Choroid plexus epithelial cell (primary cell): Measurements from ENCODE around the gene ATAD3A.
"Not testable (repeated sequence)": the region's sequence is repeated elsewhere in the genome, so short reads cannot be mapped to it uniquely, and the experiment has no call there.

Experiments
- DNase-seq: peaks from one replicate; pipeline ENCODE4 v3.0.0-alpha.2; 2010; ENCODE audit warnings: low read depth
- H3K4me3 ChIP-seq: 2 replicates; pipeline ENCODE4 v1.5.1; 2011; ENCODE audit warnings: low read depth, mild to moderate bottlenecking, control low read depth, low read length, moderate library complexity
- TF ChIP-seq, protein P1 (sequence below): conservative IDR thresholded peaks from 2 replicates; pipeline ENCODE4 v1.5.1; 2011; ENCODE audit warnings: low read depth, mild to moderate bottlenecking, control low read depth, inconsistent platforms, low read length, moderate library complexity

The ATAD3A gene

DNA sequence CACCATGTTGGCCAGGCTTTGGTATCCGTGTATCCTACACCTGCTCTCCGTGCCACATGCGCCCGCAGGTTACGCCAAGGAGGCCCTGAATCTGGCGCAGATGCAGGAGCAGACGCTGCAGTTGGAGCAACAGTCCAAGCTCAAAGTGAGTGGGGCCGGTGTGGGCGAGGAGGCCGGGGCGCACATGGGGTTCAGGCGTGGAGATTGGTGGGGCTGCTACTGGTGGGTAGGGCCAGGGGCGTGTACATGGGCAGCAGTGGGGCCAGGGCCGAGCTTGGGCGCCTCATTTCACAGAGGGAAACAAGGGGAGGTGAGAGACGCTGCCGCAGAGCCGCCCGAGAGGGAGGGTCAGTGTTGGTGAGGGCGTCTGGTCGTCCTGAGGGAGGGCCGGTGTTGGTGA, 34.8 kb upstream of the ATAD3A start:
- TF ChIP-seq, protein P1, sequence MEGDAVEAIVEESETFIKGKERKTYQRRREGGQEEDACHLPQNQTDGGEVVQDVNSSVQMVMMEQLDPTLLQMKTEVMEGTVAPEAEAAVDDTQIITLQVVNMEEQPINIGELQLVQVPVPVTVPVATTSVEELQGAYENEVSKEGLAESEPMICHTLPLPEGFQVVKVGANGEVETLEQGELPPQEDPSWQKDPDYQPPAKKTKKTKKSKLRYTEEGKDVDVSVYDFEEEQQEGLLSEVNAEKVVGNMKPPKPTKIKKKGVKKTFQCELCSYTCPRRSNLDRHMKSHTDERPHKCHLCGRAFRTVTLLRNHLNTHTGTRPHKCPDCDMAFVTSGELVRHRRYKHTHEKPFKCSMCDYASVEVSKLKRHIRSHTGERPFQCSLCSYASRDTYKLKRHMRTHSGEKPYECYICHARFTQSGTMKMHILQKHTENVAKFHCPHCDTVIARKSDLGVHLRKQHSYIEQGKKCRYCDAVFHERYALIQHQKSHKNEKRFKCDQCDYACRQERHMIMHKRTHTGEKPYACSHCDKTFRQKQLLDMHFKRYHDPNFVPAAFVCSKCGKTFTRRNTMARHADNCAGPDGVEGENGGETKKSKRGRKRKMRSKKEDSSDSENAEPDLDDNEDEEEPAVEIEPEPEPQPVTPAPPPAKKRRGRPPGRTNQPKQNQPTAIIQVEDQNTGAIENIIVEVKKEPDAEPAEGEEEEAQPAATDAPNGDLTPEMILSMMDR, result no peak
- H3K4me3 ChIP-seq, result no peak overlapping the region
- no peak for DNase-seq

DNA sequence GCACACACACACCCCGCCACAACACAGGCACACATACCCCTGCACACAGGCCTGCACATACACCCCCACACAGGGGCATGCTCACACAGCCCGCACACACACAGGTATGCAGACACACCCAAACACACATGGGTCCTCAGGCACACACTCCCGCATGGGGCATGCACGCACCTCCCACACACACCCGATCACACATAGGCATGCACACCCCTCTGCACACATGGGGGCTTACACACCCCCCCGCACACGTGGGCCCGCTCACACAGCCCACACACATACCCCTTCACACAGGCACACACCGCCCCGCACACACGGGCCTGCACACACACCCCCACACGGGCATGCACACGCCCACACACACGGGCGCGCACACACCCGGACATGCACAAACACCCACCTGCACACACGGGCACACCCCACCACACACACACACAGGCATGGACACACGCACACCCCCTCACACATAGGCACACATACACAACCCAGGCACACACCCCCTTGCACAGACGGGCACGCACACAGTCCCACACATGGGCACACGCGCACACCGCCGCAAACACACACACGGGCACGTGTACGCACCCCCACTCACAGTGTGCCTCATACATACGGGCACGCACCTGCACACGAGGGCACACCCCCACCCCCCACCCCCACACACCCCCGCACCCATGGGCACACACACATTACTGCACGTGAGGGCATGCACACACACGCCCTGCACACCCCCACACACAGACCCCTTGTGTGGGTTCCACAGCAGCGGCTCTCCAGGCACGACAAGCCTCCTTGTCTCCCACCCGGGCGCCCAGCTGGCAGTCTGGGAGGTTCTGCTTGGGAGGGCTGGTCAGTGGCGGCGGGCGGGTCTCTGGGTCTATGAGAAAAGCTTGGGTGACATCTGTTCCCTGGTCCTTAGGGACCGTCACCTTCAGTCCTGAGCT, 32.1 kb upstream of the ATAD3A start:
- no peak for DNase-seq
- H3K4me3 ChIP-seq, result no peak overlapping the region
- TF ChIP-seq, protein P1, result no peak

DNA sequence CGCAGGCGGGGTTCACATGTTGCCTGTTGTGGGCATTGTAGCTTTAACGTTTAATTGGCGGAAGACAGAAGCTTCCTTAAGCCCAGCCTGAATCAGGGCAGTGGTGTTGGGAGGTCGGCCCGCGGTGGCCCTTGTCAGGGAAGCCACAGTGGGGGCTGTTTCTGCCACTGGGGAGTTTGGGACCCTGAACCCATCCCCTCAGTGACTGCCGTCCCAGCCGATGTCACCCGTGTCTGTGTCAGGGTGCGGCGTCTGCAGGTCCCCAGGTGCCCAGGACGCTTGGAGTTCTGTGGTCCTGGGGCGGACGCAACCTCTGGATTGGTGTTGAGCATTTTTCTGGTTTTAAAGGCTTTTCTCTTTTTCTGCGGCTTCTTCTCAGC, 31.5 kb upstream of the ATAD3A start:
- not testable (repeated sequence) for H3K4me3 ChIP-seq, DNase-seq

DNA sequence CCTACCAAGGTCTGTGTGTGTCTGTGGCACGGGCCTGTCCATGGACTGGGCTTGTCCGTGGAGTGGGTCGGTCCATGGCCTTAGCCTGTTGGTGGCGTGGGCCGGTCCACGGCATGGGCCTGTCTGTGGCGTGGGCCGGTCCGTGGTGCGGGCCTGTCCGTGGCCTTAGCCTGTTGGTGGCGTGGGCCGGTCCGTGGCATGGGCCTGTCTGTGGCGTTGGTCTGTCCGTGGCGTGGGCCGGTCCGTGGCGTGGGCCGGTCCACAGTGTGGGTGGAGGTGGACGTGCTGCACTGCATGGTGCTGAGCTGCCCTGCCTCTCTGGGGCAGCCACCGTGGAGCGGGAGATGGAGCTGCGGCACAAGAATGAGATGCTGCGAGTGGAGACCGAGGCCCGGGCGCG, 30.2 kb upstream of the ATAD3A start:
- not testable (repeated sequence) for H3K4me3 ChIP-seq, DNase-seq

DNA sequence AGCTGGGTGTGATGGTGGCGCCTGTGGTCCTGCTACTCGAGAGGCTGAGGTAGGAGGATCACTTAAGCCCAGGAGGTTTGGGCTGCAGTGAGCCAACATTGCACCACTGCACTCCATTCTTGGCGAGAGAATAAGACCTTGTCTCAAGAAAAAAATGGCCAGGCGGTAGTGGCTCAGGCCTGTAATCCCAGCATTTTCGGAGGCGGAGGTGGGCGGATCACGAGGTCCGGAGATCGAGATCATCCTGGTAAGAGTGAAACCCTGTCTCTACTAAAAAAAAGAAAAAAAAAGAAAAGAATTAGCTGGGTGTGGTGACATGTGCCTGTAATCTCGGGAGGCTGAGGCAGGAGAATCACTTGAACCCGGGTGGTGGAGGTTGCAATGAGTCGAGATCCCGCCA, 29.1 kb upstream of the ATAD3A start:
- no peak for DNase-seq
- H3K4me3 ChIP-seq, result no peak overlapping the region
- TF ChIP-seq, protein P1, result no peak

DNA sequence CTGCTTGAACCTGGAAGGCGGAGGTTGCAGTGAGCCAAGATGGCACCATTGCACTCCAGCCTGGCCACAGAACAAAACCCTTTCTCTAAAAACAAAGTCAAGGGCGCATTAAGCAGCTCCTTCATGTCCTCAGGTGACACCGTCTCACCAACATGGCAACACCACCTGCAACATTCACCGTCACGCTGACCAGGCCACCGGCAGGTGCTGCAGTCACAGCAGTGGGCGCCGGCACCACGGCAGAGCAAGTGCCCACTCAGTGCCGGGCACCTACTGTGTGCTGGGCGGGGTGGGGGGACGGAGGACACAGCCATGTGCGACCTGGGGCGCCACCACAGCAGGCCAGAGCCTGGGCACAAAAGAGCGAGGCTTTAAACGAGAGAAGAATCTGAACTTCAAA, 28.2 kb upstream of the ATAD3A start:
- H3K4me3 ChIP-seq, result no peak overlapping the region
- TF ChIP-seq, protein P1, result no peak
- DNase-seq, result no peak

DNA sequence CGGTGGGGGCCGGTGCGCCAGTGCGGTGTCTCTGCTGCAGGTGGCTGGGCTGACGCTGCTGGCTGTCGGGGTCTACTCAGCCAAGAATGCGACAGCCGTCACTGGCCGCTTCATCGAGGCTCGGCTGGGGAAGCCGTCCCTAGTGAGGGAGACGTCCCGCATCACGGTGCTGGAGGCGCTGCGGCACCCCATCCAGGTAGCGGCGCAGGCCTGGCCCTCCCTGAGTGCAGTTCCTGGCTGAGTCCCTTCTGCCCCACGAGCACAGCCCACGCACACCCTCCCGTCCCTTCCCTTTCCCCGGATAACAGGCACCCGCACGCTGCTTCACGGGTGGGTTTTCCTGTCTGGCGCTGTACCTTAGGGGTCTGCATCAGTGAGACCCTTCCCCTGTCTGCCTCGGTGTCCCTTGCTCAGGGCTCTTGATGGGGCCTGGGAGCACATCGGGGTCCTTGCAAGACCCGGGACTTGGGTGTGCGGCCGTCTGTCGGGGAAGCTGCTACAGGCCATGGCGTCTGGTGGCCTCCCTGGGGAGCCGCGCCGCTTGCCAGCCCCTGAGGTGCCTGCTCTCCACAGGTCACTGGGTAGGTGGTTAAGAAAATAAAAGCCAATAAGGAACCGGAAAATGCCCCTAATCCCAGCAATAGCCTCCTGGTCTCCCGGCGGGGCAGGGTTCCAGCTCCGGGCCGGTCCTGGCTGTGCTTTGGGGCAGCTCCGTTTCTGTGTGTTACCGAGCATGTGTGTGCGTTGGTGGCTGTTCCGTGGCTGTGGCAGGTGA, 26.8 kb upstream of the ATAD3A start:
- H3K4me3 ChIP-seq, DNase-seq: not testable (repeated sequence)

DNA sequence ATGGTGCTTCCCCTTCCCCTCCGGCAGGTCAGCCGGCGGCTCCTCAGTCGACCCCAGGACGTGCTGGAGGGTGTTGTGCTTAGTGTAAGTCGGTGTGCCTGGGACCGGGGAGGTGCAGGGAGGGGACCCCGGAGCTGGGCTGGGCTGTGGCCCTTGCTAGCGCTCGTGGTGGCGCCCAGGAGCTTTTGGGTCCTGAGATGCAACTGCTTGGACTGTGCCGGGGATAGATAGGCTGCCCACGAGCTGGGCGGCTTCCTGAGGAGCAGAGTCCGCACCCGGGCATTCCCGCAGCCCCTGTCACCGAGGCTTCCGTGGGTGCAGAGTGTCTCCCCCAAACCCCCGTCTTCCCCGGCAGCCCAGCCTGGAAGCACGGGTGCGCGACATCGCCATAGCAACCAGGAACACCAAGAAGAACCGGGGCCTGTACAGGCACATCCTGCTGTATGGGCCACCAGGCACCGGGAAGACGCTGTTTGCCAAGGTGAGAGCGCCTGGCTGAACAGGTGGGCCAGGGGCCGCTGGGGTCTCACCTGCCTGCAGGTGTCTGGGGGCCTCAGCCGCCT, 26.1 kb upstream of the ATAD3A start:
- not testable (repeated sequence) for H3K4me3 ChIP-seq, DNase-seq

DNA sequence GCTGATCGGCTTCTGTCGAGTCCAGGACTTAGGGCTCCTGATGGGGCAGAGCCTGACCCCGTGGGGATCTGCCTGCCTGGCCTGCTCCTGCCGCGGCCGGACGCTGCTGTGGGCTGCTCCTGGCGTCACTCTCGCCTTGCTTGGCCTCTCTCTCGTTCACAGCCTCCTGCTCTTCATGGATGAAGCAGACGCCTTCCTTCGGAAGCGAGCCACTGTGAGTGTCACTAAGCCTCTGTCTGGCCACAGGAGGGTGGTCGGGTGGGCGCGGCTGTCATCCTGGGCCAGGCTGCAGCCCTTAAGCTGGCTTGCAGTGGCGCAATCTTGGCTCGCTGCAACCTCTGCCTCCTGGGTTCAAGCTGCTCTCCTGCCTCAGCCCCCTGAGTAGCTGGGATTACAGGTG, 24.3 kb upstream of the ATAD3A start:
- TF ChIP-seq, protein P1, result no peak
- no peak overlapping the region for H3K4me3 ChIP-seq
- DNase-seq, result no peak
